HEK293 (cell line): Measurements from ENCODE around the gene SCAF11.
A peak's percentile ranks its signal among the peaks of the same experiment; 100 is the strongest.

Source experiments
- CTCF ChIA-PET: fragments of 350-600 bp; formaldehyde crosslinking; extraction: SDS; loops from one replicate; lab custom pipeline; 2021; ENCODE audit warnings: antibody characterized with exemption; lab: Yijun Ruan, JAX
- POLR2A ChIA-PET: fragments of 300-600 bp; formaldehyde crosslinking; extraction: SDS; loops from one replicate; lab custom pipeline; 2020; ENCODE audit warnings: antibody characterized with exemption, inconsistent platforms; lab: Yijun Ruan, JAX
- H3K27ac ChIP-seq: fragments of 200-500 bp; sonication (Bioruptor generic); 2 replicates; pipeline ENCODE4 v1.5.1; 2014; ENCODE audit warnings: low read depth, low read length, control low read depth, inconsistent platforms; ENCODE audit errors: extremely low read depth
- H3K36me3 ChIP-seq, 2 experiments: fragments of 200-500 bp in 1 of 2; sonication (Bioruptor generic) in 1 of 2; 1 replicate in 1 of 2; 2 replicates in 1 of 2; pipeline ENCODE4 v1.5.1; 2014 to 2017; ENCODE audit warnings: inconsistent platforms in 2 of 2, low read length in 2 of 2; ENCODE audit not compliant: control insufficient read depth in 2 of 2, insufficient read depth in 1 of 2
- H3K4me1 ChIP-seq: fragments of 200-500 bp; sonication (Bioruptor generic); 2 replicates; pipeline ENCODE4 v1.5.1; 2014; ENCODE audit warnings: mild to moderate bottlenecking, low read length, inconsistent platforms; ENCODE audit not compliant: control insufficient read depth, insufficient read depth
- H3K4me3 ChIP-seq: 2 replicates; pipeline ENCODE4 v1.5.1; 2011; ENCODE audit warnings: low read depth, mild to moderate bottlenecking, control low read depth, low read length, moderate library complexity
- H3K9me3 ChIP-seq: fragments of 200-500 bp; sonication (Bioruptor generic); 2 replicates; pipeline ENCODE4 v1.5.1; 2014; ENCODE audit warnings: low read depth, low read length, inconsistent platforms; ENCODE audit not compliant: control insufficient read depth, insufficient read depth
- GLIS2 ChIP-seq: fragments of 450-650 bp; formaldehyde crosslinking; IDR thresholded peaks from 2 replicates; pipeline ENCODE4 v1.5.1; 2016; ENCODE audit warnings: missing biosample characterization, missing genetic modification characterization
- KLF16 ChIP-seq: fragments of 450-650 bp; formaldehyde crosslinking; IDR thresholded peaks from 2 replicates; pipeline ENCODE4 v1.5.1; 2017; ENCODE audit warnings: missing biosample characterization, missing genetic modification characterization
- PATZ1 ChIP-seq: fragments of 450-650 bp; formaldehyde crosslinking; IDR thresholded peaks from 2 replicates; pipeline ENCODE4 v1.5.1; 2016; ENCODE audit warnings: missing biosample characterization, missing genetic modification characterization
- PRDM10 ChIP-seq: fragments of 450-650 bp; formaldehyde crosslinking; IDR thresholded peaks from 2 replicates; pipeline ENCODE4 v1.5.1; 2016; ENCODE audit warnings: missing biosample characterization, missing genetic modification characterization
- TSHZ1 ChIP-seq: fragments of 450-650 bp; formaldehyde crosslinking; IDR thresholded peaks from 2 replicates; pipeline ENCODE4 v1.5.1; 2016; ENCODE audit warnings: missing biosample characterization, missing genetic modification characterization, borderline replicate concordance
- ZBTB17 ChIP-seq: fragments of 450-650 bp; formaldehyde crosslinking; IDR thresholded peaks from 2 replicates; pipeline ENCODE4 v1.5.1; 2016; ENCODE audit warnings: missing biosample characterization, missing genetic modification characterization
- ZFP3 ChIP-seq: fragments of 450-650 bp; formaldehyde crosslinking; IDR thresholded peaks from 2 replicates; pipeline ENCODE4 v1.5.1; 2016; ENCODE audit warnings: low read depth, missing biosample characterization, missing genetic modification characterization
- ZNF223 ChIP-seq: fragments of 450-650 bp; formaldehyde crosslinking; IDR thresholded peaks from 2 replicates; pipeline ENCODE4 v1.5.1; 2016; ENCODE audit warnings: missing biosample characterization, missing genetic modification characterization
- ZNF292 ChIP-seq: fragments of 450-650 bp; formaldehyde crosslinking; IDR thresholded peaks from 2 replicates; pipeline ENCODE4 v1.5.1; 2016; ENCODE audit warnings: low read depth, missing biosample characterization, missing genetic modification characterization, borderline replicate concordance
- ZNF341 ChIP-seq: fragments of 450-650 bp; formaldehyde crosslinking; IDR thresholded peaks from 2 replicates; pipeline ENCODE4; 2016; ENCODE audit warnings: low read depth, missing biosample characterization, missing genetic modification characterization
- ZNF354C ChIP-seq: fragments of 450-650 bp; formaldehyde crosslinking; IDR thresholded peaks from 2 replicates; pipeline ENCODE4 v1.5.1; 2016; ENCODE audit warnings: missing biosample characterization, missing genetic modification characterization, low read depth, borderline replicate concordance
- ZNF391 ChIP-seq: fragments of 450-650 bp; formaldehyde crosslinking; IDR thresholded peaks from 2 replicates; pipeline ENCODE4 v1.5.1; 2016; ENCODE audit warnings: low read depth, missing biosample characterization, missing genetic modification characterization, borderline replicate concordance
- ZNF501 ChIP-seq: fragments of 450-650 bp; formaldehyde crosslinking; IDR thresholded peaks from 2 replicates; pipeline ENCODE4 v1.5.1; 2016; ENCODE audit warnings: missing biosample characterization, missing genetic modification characterization
- ZNF549 ChIP-seq: fragments of 450-650 bp; IDR thresholded peaks from 2 replicates; pipeline ENCODE4 v1.5.1; 2018; ENCODE audit warnings: missing biosample characterization, missing genetic modification characterization, mild to moderate bottlenecking, inconsistent platforms, moderate library complexity
- ZNF621 ChIP-seq: fragments of 450-650 bp; formaldehyde crosslinking; IDR thresholded peaks from 2 replicates; pipeline ENCODE4 v1.5.1; 2017; ENCODE audit warnings: missing biosample characterization, missing genetic modification characterization
- ZNF623 ChIP-seq: fragments of 450-650 bp; formaldehyde crosslinking; IDR thresholded peaks from 2 replicates; pipeline ENCODE4 v1.5.1; 2016; ENCODE audit warnings: missing biosample characterization, missing genetic modification characterization
- ZNF639 ChIP-seq: fragments of 450-650 bp; formaldehyde crosslinking; IDR thresholded peaks from 2 replicates; pipeline ENCODE4 v1.5.1; 2016; ENCODE audit warnings: missing biosample characterization, missing genetic modification characterization
- ZNF658 ChIP-seq: fragments of 450-650 bp; formaldehyde crosslinking; IDR thresholded peaks from 2 replicates; pipeline ENCODE4; 2016; ENCODE audit warnings: missing biosample characterization, missing genetic modification characterization
- ZNF791 ChIP-seq: fragments of 450-650 bp; formaldehyde crosslinking; IDR thresholded peaks from 2 replicates; pipeline ENCODE4 v1.5.1; 2016; ENCODE audit warnings: missing biosample characterization, missing genetic modification characterization
- ZSCAN18 ChIP-seq: fragments of 450-650 bp; formaldehyde crosslinking; IDR thresholded peaks from 2 replicates; pipeline ENCODE4 v1.5.1; 2016; ENCODE audit warnings: missing biosample characterization, missing genetic modification characterization

Gene SCAF11

GRCh38 chr12:45994736-45995135 is 4.4 kb upstream of the SCAF11 start:
- Histone ChIP-seq H3K36me3 (no peaks in the 10 kb centered on the region), H3K4me3 (no peak overlapping the region), H3K4me1 (no peaks in the 10 kb centered on the region), H3K27ac (no peak overlapping the region), H3K9me3 (no peaks in the 10 kb centered on the region)
- CTCF ChIA-PET, result interaction anchor here (0.6 to 0.7 kb wide), 3 partner anchors 28 to 372 kb away, joined by 3 read pairs; no protein-coding TSS in a partner anchor
- POLR2A ChIA-PET, result no interaction called here
- TF ChIP-seq PRDM10 (tag by site-specific recombination) (peak; percentile 83), ZNF292 (tag by site-specific recombination) (no peak), PATZ1 (tag by site-specific recombination) (no peak), ZNF354C (tag by site-specific recombination) (no peak)

- peak overlapping the region; percentile 87 for H3K27ac ChIP-seq
- TF ChIP-seq ZNF639 (tag by site-specific recombination), result peak; percentile 58; the same call in 1 of the 2 replicates
- TF ChIP-seq ZNF623, result peak; percentile 14; the same call in 1 of the 2 replicates
- peak; percentile 58; the same call in 1 of the 2 replicates for TF ChIP-seq GLIS2
- no peak for TF ChIP-seq ZNF658
- TF ChIP-seq ZBTB17, result peak; percentile 100
- no peak for TF ChIP-seq ZNF223 (tag by site-specific recombination)
- TF ChIP-seq ZNF549 (tag by site-specific recombination), result no peak
- TF ChIP-seq KLF16, result 0 out of 2 replicates have a peak, but pooled peaks have one; percentile 73
- no peak for TF ChIP-seq ZNF621
- no peak for TF ChIP-seq ZNF791
- no peak for TF ChIP-seq TSHZ1
- peak; percentile 66 for TF ChIP-seq ZNF341 (tag by site-specific recombination)
- TF ChIP-seq ZSCAN18 (tag by site-specific recombination), result no peak
- peak; percentile 99 for TF ChIP-seq ZNF501 (tag by site-specific recombination)
- no peak for TF ChIP-seq ZFP3 (tag by site-specific recombination)
- peak; percentile 93 for TF ChIP-seq ZNF391 (tag by site-specific recombination)
Observed at GRCh38 chr12:45991284-45992249, 1.2 kb upstream of the SCAF11 start.

More at GRCh38 chr12:45991284-45992249, 1.2 kb upstream of the SCAF11 start:
- Histone ChIP-seq H3K9me3 (no peaks in the 10 kb centered on the region), H3K4me1 (peaks cover 7% of the 10 kb centered on the region; the same call in 1 of the 2 replicates), H3K36me3 (peaks cover 0 to 7% of the 10 kb centered on the region in 2 experiments; a peak in 1 of 3 replicates), H3K4me3 (peak overlapping the region; percentile 76)
- POLR2A ChIA-PET, result interaction anchor here (0.7 to 2.6 kb wide), 8 partner anchors 9 to 393 kb away, joined by 3 to 11 read pairs (median 4); partner anchors contain the start of genes ARID2 and SLC38A1
- CTCF ChIA-PET, result interaction anchor here (0.6 to 1.2 kb wide), 9 partner anchors 13 to 860 kb away, joined by 3 to 6 read pairs (median 3); no protein-coding TSS in a partner anchor
